Measurements from ENCODE around the gene SARM1. TPM values are rescaled to one million over a fixed set of nuclear protein-coding genes. Genes with fewer than 3 reads are reported as not detected.

Gene SARM1
- total RNA-seq, 2 donors from 2014 or later = 6.1 to 10.3 TPM

Small RNAs within 50 kb of the gene (microRNA-seq; reads per million reads assigned to microRNA genes)
- gene MIR4723 = 0 to 0.20 reads per million in 2 donors

Other genes with a start within 250 kb of the SARM1 start
- gene TMEM97, start 52.5 kb upstream of the SARM1 start, total RNA-seq = 1 to 10 TPM; 5.4 to 6.0 TPM
- 10 to 100 TPM; 17.7 to 21.0 TPM for gene IFT20, start 36.2 kb upstream of the SARM1 start, total RNA-seq
- 10 to 100 TPM; 26.4 to 83.8 TPM for gene TNFAIP1, start 35.9 kb upstream of the SARM1 start, total RNA-seq
- 100 to 1,000 TPM in 1 of 2 donors, 10 to 100 TPM in 1; 96.3 to 107 TPM for gene POLDIP2, start 14.2 kb upstream of the SARM1 start, total RNA-seq
- not detected for gene SEBOX, start 6.5 kb upstream of the SARM1 start, total RNA-seq
- 10 to 100 TPM; 14.3 to 24.3 TPM for gene VTN, start 1.4 kb upstream of the SARM1 start, total RNA-seq
- 1 to 10 TPM; 7.0 to 9.9 TPM for gene SLC46A1, start 34.5 kb downstream of the SARM1 start, total RNA-seq
- not detected for gene SLC13A2, start 102.0 kb downstream of the SARM1 start, total RNA-seq
- not detected for gene FOXN1, start 134.7 kb downstream of the SARM1 start, total RNA-seq
- 10 to 100 TPM; 13.6 to 23.6 TPM for gene UNC119, start 180.9 kb downstream of the SARM1 start, total RNA-seq
- gene PIGS, start 199.8 kb downstream of the SARM1 start, total RNA-seq = 10 to 100 TPM; 39.9 to 41.4 TPM
- 100 to 1,000 TPM; 138 to 164 TPM for gene ALDOC, start 205.2 kb downstream of the SARM1 start, total RNA-seq
- 1 to 10 TPM in 1 of 2 donors, under 1 TPM in 1; 0.97 to 2.7 TPM for gene SPAG5, start 227.3 kb downstream of the SARM1 start, total RNA-seq
- gene RSKR, start 242.5 kb downstream of the SARM1 start, total RNA-seq = 1 to 10 TPM; 4.4 to 5.8 TPM

Measured in left cardiac atrium (tissue), 2 donors.